Heart right ventricle (tissue), 16 donors: Measurements from ENCODE around the gene TNS3. TPM values are rescaled to one million over a fixed set of nuclear protein-coding genes. Genes with fewer than 3 reads are reported as not detected.

Experiments used
- ATAC-seq, 8 donors: fragments of 200-7000 bp; cut with Tn5 transposase; one replicate each; pipeline ENCODE4 v1.9.1; 2020; ENCODE audit warnings: mild to moderate bottlenecking in 8 of 8, moderate library complexity in 8 of 8, moderate number of reproducible peaks in 1 of 8
- DNase-seq, 2 donors: peaks; one replicate each; pipeline ENCODE4 v3.0.0-alpha.2; 2020
- H3K27ac ChIP-seq, 10 donors: fragments of 200-600 bp; sonication (generic) in 2 of 10; one replicate each; pipeline versions ENCODE4 v1.5.0 to v1.8.0; 2020 to 2022; ENCODE audit warnings: mild to moderate bottlenecking in 3 of 10
- H3K27me3 ChIP-seq, 7 donors: fragments of 200-600 bp; one replicate each; pipeline ENCODE4 v1.8.0; 2021 to 2022; ENCODE audit warnings: mild to moderate bottlenecking in 2 of 7
- H3K36me3 ChIP-seq, 9 donors: fragments of 200-600 bp; sonication (generic) in 1 of 9; one replicate each; pipeline versions ENCODE4 v1.5.0 to v1.8.0; 2020 to 2022; ENCODE audit warnings: mild to moderate bottlenecking in 2 of 9
- H3K4me1 ChIP-seq, 9 donors: fragments of 200-600 bp; sonication (generic) in 1 of 9; one replicate each; pipeline versions ENCODE4 v1.5.0 to v1.8.0; 2020 to 2022; ENCODE audit warnings: mild to moderate bottlenecking in 4 of 9
- H3K4me3 ChIP-seq, 10 donors: fragments of 200-600 bp; sonication (generic) in 2 of 10; one replicate each; pipeline versions ENCODE4 v1.5.0 to v1.8.0; 2020 to 2022; ENCODE audit warnings: mild to moderate bottlenecking in 7 of 10, moderate library complexity in 2 of 10
- H3K9me3 ChIP-seq, 11 donors: fragments of 200-600 bp in 10 of 11; sonication (generic) in 2 of 11; one replicate each; pipeline versions ENCODE4 v1.5.0 to v1.8.0; 2013 to 2022; ENCODE audit warnings: mild to moderate bottlenecking in 2 of 11, control low read depth in 1 of 11, moderate library complexity in 1 of 11
- CTCF ChIP-seq, 9 donors: fragments of 200-600 bp; sonication (generic) in 2 of 9; IDR thresholded peaks; one replicate each; pipeline versions ENCODE4 v1.5.0 to v1.8.0; 2021 to 2022; ENCODE audit warnings: antibody characterized with exemption in 9 of 9, mild to moderate bottlenecking in 5 of 9, moderate library complexity in 1 of 9
- WGBS, 2 donors: extraction: QIAGEN DNeasy Blood & Tissue Kit; methylation state at CpG; one replicate each; pipeline ENCODE4 v1.1.7; 2013; ENCODE audit warnings: inconsistent platforms in 1 of 2; 5-methylcytosine and 5-hydroxymethylcytosine counted together
- intact Hi-C, 10 donors: fragments of 100-400 bp; cut with DNase I; formaldehyde crosslinking; loops; one replicate each; pipeline versions ENCODE4 v1.11.1 to v1.14.2; 2022
- polyA plus RNA-seq, 2 donors: library from polyadenylated mRNA; stranded (reverse); fragments of 200-250 nt; gene quantifications; one replicate each; pipeline ENCODE4 v1.2.3, GENCODE V29; 2013
- total RNA-seq, 10 donors: library from RNA; stranded (reverse); fragmentation: NEBNext Ultra II Directional in 3 of 10; extraction: Animal tissue kit (Norgen Biotek cat#: 25700) in 3 of 10; gene quantifications; one replicate each; pipeline versions ENCODE4 v1.2.1 to v1.2.4, GENCODE V29; 2021 to 2023
- donor health status: Arrhythmogenic right ventricular cardiomyopathy.
- donor health status: ischemic (EF 13 %, LVEDD 7.1; RV severe dilation, severe dysfunction).
- donor health status: healthy with polysubstance abuse.
- donor health status: DM: no; HTN: yes; CAD: no.
- donor health status: DM: no; HTN: no; CAD: no.
- donor health status: ischemic (EF 25% LVEDD 6.9; RV normal size, moderate dysfunction).
- donor health status: ischemic (EF 25% LVEDD 5.7; RV mildly dilated, moderate dysfunction).
- donor health status: healthy.
- donor health status: DM: yes; HTN: yes; CAD: no.
- donor health status: Ischemic cardiomyopathy.
- donor health status: ischemic (EF 35%, LVEDD 5.7; RV mildly dilated, moderate dysfunction).
- donor health status: nonischemic (EF 11% LVEDD 7.7; RV severe dilation, severe dysfunction).
- donor health status: DM: yes; HTN: yes; CAD: no.
- donor health status: PGD.
- donor health status: ischemic (EF 29% LVEDD 5.4; RV normal size, mild dysfunction).
- donor health status: nonischemic (EF 23%, LVEDD 6.1; RV moderate dilation, normal function).

The TNS3 gene
- total and polyA plus RNA-seq, 12 donors = 6.7 to 74.2 (median 34.0) TPM

- peaks cover 0 to 39% (median 0%) of the 10 kb centered on the region in 9 donors for H3K36me3 ChIP-seq
- WGBS, 2 donors = 8 to 13% methylated on average over 24 of the region's 24 CpGs
- peak overlapping the region; percentile 81 to 96 (median 90) for H3K27ac ChIP-seq
- H3K4me3 ChIP-seq = peak overlapping the region in 9 of 10 donors; percentile 14 to 54 (median 47)
- DNase-seq (peak; percentile 91 to 94), ATAC-seq (peak; percentile 88 to 95 (median 91))
- H3K27me3 ChIP-seq = no peaks in the 10 kb centered on the region
- no peaks in the 10 kb centered on the region for H3K9me3 ChIP-seq
- intact Hi-C loops = loop anchor here in 2 of 10 donors (5.0 kb wide), 2 partner anchors 36 to 44 kb away; no protein-coding TSS in a partner anchor
- peaks cover 22 to 90% (median 60%) of the 10 kb centered on the region in 9 donors for H3K4me1 ChIP-seq
- no peak for TF ChIP-seq CTCF (IDR thresholded peaks at IDR 0.05)
These were observed 254.1 kb downstream of the TNS3 start for GRCh38 chr7:47327698-47328391.

- intact Hi-C loops = loop anchor here in 2 of 10 donors (5.0 kb wide), 2 partner anchors 35 to 45 kb away; no protein-coding TSS in a partner anchor
- ATAC-seq = peak; percentile 10 to 64 (median 52)
- peak overlapping the region in 9 of 10 donors; percentile 14 to 54 (median 47) for H3K4me3 ChIP-seq
These were observed 254.6 kb downstream of the TNS3 start for GRCh38 chr7:47327346-47327697.

GRCh38 chr7:47326808-47327207 is 255.1 kb downstream of the TNS3 start:
- 33 to 46% methylated on average over 8 of the region's 8 CpGs for WGBS, 2 donors
- H3K36me3 ChIP-seq = peaks cover 0 to 36% (median 0%) of the 10 kb centered on the region in 9 donors
- H3K4me1 ChIP-seq = peaks cover 19 to 86% (median 55%) of the 10 kb centered on the region in 9 donors
- DNase-seq = peak; percentile 54 to 60
- H3K4me3 ChIP-seq = peak overlapping the region in 9 of 10 donors; percentile 14 to 54 (median 47)
- H3K9me3 ChIP-seq = no peaks in the 10 kb centered on the region
- TF ChIP-seq CTCF (IDR thresholded peaks at IDR 0.05) = no peak
- no peaks in the 10 kb centered on the region for H3K27me3 ChIP-seq
- H3K27ac ChIP-seq = peak overlapping the region; percentile 81 to 96 (median 90)
- ATAC-seq = peak; percentile 32 to 57 (median 42)
- intact Hi-C loops = loop anchor here in 2 of 10 donors (5.0 kb wide), 2 partner anchors 35 to 45 kb away; no protein-coding TSS in a partner anchor

More at GRCh38 chr7:47327346-47327697, 254.6 kb downstream of the TNS3 start:
- peak overlapping the region; percentile 81 to 96 (median 90) for H3K27ac ChIP-seq
- DNase-seq = no peak
- H3K36me3 ChIP-seq = peaks cover 0 to 39% (median 0%) of the 10 kb centered on the region in 9 donors
- peaks cover 20 to 90% (median 58%) of the 10 kb centered on the region in 9 donors for H3K4me1 ChIP-seq
- 27 to 44% methylated on average over 7 of the region's 7 CpGs for WGBS, 2 donors
- H3K9me3 ChIP-seq = no peaks in the 10 kb centered on the region
- TF ChIP-seq CTCF (IDR thresholded peaks at IDR 0.05) = no peak
- H3K27me3 ChIP-seq = no peaks in the 10 kb centered on the region

GRCh38 chr7:47326220-47326619 is 255.7 kb downstream of the TNS3 start:
- TF ChIP-seq CTCF (IDR thresholded peaks at IDR 0.05) = peak in 1 of 9 donors; percentile 26
- Histone ChIP-seq H3K27ac (peak overlapping the region; percentile 81 to 96 (median 90)), H3K36me3 (peaks cover 0 to 38% (median under 1%) of the 10 kb centered on the region in 9 donors), H3K4me1 (peaks cover 19 to 84% (median 55%) of the 10 kb centered on the region in 9 donors), H3K9me3 (no peaks in the 10 kb centered on the region), H3K27me3 (no peaks in the 10 kb centered on the region), H3K4me3 (peak overlapping the region in 7 of 10 donors; percentile 39 to 54 (median 49))
- intact Hi-C loops = loop anchor here in 2 of 10 donors (5.0 kb wide), 2 partner anchors 34 to 46 kb away; no protein-coding TSS in a partner anchor
- ATAC-seq (no peak), DNase-seq (no peak)
- 38 to 55% methylated on average over 2 of the region's 2 CpGs for WGBS, 2 donors
